Upper lobe of left lung (tissue), 6 donors: ENCODE measurements around the gene PPP2R2C. TPM values are rescaled to one million over a fixed set of nuclear protein-coding genes. Genes with fewer than 3 reads are reported as not detected.

Experiments used
- ATAC-seq, 2 donors: fragments of 200-7000 bp; cut with Tn5 transposase; one replicate each; pipeline ENCODE4 v1.9.1; 2022; ENCODE audit warnings: mild to moderate bottlenecking in 2 of 2, moderate library complexity in 2 of 2; ENCODE audit not compliant: low FRiP score in 2 of 2
- DNase-seq, 2 donors: peaks; one replicate each; pipeline ENCODE4 v3.0.0-alpha.2; 2019 to 2020
- H3K27ac ChIP-seq, 4 donors: fragments of 200-600 bp; sonication (generic); one replicate each; pipeline ENCODE4 v1.5.1; 2016 to 2019
- H3K27me3 ChIP-seq, 4 donors: fragments of 200-600 bp; sonication (generic); one replicate each; pipeline ENCODE4 v1.5.1; 2017 to 2019
- H3K36me3 ChIP-seq, 4 donors: fragments of 200-600 bp; sonication (generic); one replicate each; pipeline ENCODE4 v1.5.1; 2016 to 2019
- H3K4me1 ChIP-seq, 4 donors: fragments of 200-600 bp; sonication (generic); one replicate each; pipeline ENCODE4 v1.5.1; 2018 to 2019
- H3K4me3 ChIP-seq, 4 donors: fragments of 200-600 bp; sonication (generic); one replicate each; pipeline ENCODE4 v1.5.1; 2017 to 2019; ENCODE audit warnings: mild to moderate bottlenecking in 2 of 4, moderate library complexity in 1 of 4
- H3K9me3 ChIP-seq, 4 donors: fragments of 200-600 bp; sonication (generic); one replicate each; pipeline ENCODE4 v1.5.1; 2018 to 2019
- EP300 ChIP-seq, 4 donors: sonication (generic); formaldehyde crosslinking; IDR thresholded peaks; one replicate each; pipeline ENCODE4 v1.5.1; 2017; ENCODE audit warnings: antibody characterized with exemption in 4 of 4, control low read depth in 2 of 4
- POLR2A ChIP-seq, 4 donors: fragments of 450-650 bp; IDR thresholded peaks; one replicate each; pipeline ENCODE4 v1.5.1; 2016 to 2017; ENCODE audit warnings: antibody characterized with exemption in 4 of 4, mild to moderate bottlenecking in 2 of 4
- POLR2AphosphoS5 ChIP-seq, 2 donors: sonication (generic); formaldehyde crosslinking; IDR thresholded peaks; one replicate each; pipeline ENCODE4 v1.5.1; 2017; ENCODE audit warnings: antibody characterized with exemption in 2 of 2
- WGBS, 2 donors: methylation state at CpG; one replicate each; pipeline ENCODE4 v1.1.5; 2017 to 2018; 5-methylcytosine and 5-hydroxymethylcytosine counted together
- total RNA-seq, 6 donors: library from RNA; depleted of rRNA in 4 of 6; stranded (reverse); fragments of >200 nt in 4 of 6; gene quantifications; one replicate each; pipeline versions ENCODE4 v1.1.0 to v1.2.1, GENCODE V29; 2016 to 2021
- TF ChIP-seq, protein P1 (sequence below), 6 experiments: fragments of 450-650 bp in 4 of 6; fragments of 200-600 bp in 2 of 6; sonication (generic) in 2 of 6; IDR thresholded peaks; one replicate each; pipeline ENCODE4 v1.5.1; 2016 to 2019; ENCODE audit warnings: antibody characterized with exemption in 6 of 6
- donor health status: DM: no; HTN: no; CAD: no; lungs with moderate emphysema.
- donor health status: DM: no; HTN: yes; CAD: no; lungs with severe emphysema.

The PPP2R2C gene
- total RNA-seq, 6 donors from 2014 or later, result 0.09 to 0.17 TPM; not detected in 4

DNA sequence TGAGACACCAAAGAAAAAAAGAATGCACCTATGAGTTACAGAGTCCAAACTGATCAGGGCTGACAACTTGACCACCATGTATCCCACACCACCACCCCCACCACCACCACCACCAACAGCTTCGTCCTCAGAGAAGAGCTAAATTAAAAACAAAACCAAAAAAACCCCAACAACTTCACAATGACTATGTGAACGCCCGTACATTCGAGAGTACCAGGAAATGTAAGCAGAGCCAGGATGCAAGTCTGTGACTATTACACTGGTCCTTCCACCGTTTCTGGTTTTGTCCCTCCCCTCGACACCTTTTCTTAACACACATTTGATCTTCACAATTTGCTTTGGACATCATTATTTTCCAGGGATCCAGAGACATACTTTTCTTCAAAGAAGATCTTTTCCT lies 151.8 kb downstream of the PPP2R2C start:
- ATAC-seq (no peak), DNase-seq (no peak)
- Histone ChIP-seq H3K4me1 (peaks cover 3 to 15% (median 15%) of the 10 kb centered on the region in 4 donors), H3K27me3 (no peaks in the 10 kb centered on the region), H3K4me3 (no peak overlapping the region), H3K9me3 (no peaks in the 10 kb centered on the region), H3K36me3 (no peaks in the 10 kb centered on the region), H3K27ac (no peak overlapping the region)
- 65 to 82% methylated on average over 6 of the region's 6 CpGs for WGBS, 2 donors
- TF ChIP-seq POLR2AphosphoS5 (IDR thresholded peaks at IDR 0.05), result no peak
- TF ChIP-seq EP300 (IDR thresholded peaks at IDR 0.05), result no peak
- TF ChIP-seq, protein P1, sequence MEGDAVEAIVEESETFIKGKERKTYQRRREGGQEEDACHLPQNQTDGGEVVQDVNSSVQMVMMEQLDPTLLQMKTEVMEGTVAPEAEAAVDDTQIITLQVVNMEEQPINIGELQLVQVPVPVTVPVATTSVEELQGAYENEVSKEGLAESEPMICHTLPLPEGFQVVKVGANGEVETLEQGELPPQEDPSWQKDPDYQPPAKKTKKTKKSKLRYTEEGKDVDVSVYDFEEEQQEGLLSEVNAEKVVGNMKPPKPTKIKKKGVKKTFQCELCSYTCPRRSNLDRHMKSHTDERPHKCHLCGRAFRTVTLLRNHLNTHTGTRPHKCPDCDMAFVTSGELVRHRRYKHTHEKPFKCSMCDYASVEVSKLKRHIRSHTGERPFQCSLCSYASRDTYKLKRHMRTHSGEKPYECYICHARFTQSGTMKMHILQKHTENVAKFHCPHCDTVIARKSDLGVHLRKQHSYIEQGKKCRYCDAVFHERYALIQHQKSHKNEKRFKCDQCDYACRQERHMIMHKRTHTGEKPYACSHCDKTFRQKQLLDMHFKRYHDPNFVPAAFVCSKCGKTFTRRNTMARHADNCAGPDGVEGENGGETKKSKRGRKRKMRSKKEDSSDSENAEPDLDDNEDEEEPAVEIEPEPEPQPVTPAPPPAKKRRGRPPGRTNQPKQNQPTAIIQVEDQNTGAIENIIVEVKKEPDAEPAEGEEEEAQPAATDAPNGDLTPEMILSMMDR (IDR thresholded peaks at IDR 0.05), result no peak
- TF ChIP-seq POLR2A (IDR thresholded peaks at IDR 0.05), result no peak

DNA sequence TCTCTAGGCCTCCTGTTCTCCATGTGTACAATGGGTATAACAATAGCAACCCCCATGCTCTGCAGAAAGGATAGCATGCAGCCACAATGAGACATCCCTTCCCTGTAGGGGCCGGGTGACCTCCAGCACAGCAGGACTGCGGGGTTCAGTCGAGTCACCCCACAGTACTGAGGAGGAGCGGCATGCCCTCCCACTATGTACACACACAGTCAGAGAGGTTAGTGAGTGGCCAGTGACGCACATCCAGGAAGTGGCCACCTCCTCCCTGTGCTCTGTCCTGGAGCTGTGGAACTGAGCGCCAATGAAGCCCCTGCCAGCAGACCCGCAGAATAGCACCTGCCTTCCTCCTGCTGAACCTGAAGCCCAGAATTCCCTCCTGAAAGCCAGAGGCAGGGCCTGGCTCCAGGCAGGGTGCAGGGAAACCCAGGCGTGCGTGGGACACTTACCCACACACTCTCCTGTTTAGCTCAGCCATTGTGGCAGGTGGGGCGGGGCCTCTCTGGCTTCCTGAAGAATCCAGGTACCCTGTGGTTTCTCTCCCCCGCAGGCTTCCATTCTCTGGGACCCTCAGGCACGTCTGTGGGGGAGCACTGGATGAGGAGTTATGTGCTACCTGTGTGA lies 152.8 kb downstream of the PPP2R2C start:
- peaks cover 0 to 5% (median 5%) of the 10 kb centered on the region in 4 donors for H3K4me1 ChIP-seq

DNA sequence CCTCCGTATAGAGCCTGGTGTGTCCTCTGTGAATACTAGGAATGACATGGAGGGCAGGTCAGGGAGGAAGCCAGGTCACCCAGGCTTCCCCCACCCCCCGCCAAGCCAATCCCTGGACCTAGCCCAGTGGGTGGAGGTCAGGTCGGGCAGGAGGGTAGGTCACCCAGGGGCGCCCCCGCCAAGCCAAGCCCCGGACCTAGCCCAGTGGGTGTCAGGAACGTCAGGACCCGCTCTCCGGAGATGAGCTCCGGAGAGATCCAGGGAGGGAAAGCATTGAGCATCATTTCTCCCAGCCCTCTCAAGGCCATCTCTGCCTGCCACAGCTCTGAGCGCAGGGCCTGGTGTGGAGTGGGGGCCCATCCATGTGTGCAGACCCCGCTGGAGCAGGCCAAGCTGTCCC lies 154.2 kb downstream of the PPP2R2C start:
- no peak overlapping the region for H3K4me3 ChIP-seq
- no peaks in the 10 kb centered on the region for H3K9me3 ChIP-seq
- TF ChIP-seq POLR2AphosphoS5 (IDR thresholded peaks at IDR 0.05) (no peak), POLR2A (IDR thresholded peaks at IDR 0.05) (no peak), EP300 (IDR thresholded peaks at IDR 0.05) (no peak)
- TF ChIP-seq, protein P1 (IDR thresholded peaks at IDR 0.05), result no peak
- no peaks in the 10 kb centered on the region for H3K27me3 ChIP-seq
- peak in 1 of 2 donors; percentile 42 for DNase-seq
- H3K4me1 ChIP-seq, result no peaks in the 10 kb centered on the region
- WGBS, 2 donors, result 68 to 79% methylated on average over 2 to 9 of the region's 12 CpGs
- no peaks in the 10 kb centered on the region for H3K36me3 ChIP-seq
- no peak overlapping the region for H3K27ac ChIP-seq
- peak in 1 of 2 donors; percentile 4 for ATAC-seq

More for the DNA sequence above, 152.8 kb downstream of the PPP2R2C start:
- no peak overlapping the region for H3K4me3 ChIP-seq
- 82 to 83% methylated on average over 7 to 12 of the region's 12 CpGs for WGBS, 2 donors
- H3K27me3 ChIP-seq, result no peaks in the 10 kb centered on the region
- TF ChIP-seq POLR2AphosphoS5 (IDR thresholded peaks at IDR 0.05) (no peak), POLR2A (IDR thresholded peaks at IDR 0.05) (no peak), EP300 (IDR thresholded peaks at IDR 0.05) (no peak)
- TF ChIP-seq, protein P1 (IDR thresholded peaks at IDR 0.05), result no peak
- H3K36me3 ChIP-seq, result no peaks in the 10 kb centered on the region
- DNase-seq (no peak), ATAC-seq (no peak)
- H3K27ac ChIP-seq, result no peak overlapping the region
- H3K9me3 ChIP-seq, result no peaks in the 10 kb centered on the region

DNA sequence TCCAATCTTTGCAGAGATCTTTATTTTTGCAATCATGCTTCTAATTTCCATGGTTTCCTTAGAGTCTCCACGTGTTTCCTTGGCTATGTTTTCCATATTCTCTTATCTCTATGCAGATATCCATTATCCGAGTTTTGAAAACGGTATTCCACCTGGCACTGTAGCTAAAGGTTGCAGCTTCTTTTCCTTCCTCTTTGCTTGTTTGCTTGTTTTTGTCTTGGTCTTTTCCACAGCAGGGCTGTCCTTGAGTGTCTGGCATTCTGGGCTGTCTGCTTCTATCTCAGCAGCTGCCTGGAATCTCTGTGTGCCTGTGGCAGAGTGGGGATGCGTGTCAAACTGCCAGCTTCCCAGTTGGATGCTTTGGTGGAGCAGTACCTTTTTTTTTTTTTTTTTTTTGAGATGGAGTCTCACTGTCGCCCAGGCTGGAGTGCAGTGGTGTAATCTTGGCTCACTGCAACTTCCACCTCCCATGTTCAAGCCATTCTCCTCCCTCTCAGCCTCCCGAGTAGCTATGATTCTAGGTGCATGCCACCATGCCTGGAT lies 155.9 kb downstream of the PPP2R2C start:
- no peak overlapping the region for H3K27ac ChIP-seq

More for the DNA sequence above, 155.9 kb downstream of the PPP2R2C start:
- Histone ChIP-seq H3K27me3 (no peaks in the 10 kb centered on the region), H3K9me3 (no peaks in the 10 kb centered on the region), H3K36me3 (no peaks in the 10 kb centered on the region), H3K4me3 (no peak overlapping the region), H3K4me1 (no peaks in the 10 kb centered on the region)
- WGBS, 2 donors, result 65 to 69% methylated on average over 6 of the region's 6 CpGs
- TF ChIP-seq, protein P1 (IDR thresholded peaks at IDR 0.05), result no peak
- no peak for TF ChIP-seq POLR2AphosphoS5 (IDR thresholded peaks at IDR 0.05)
- no peak for TF ChIP-seq POLR2A (IDR thresholded peaks at IDR 0.05)
- no peak for TF ChIP-seq EP300 (IDR thresholded peaks at IDR 0.05)
- ATAC-seq (no peak), DNase-seq (no peak)
